ENCODE measurements around the gene CENPQ. TPM values are rescaled to one million over a fixed set of nuclear protein-coding genes. Genes with fewer than 3 reads are reported as not detected.

CENPQ gene
- total and polyA plus RNA-seq, 2 of the 13 experiments (the other 11 are each of a cell fraction or from before 2014, with no cell fraction given) = 9.1 to 20.1 TPM

DNA sequence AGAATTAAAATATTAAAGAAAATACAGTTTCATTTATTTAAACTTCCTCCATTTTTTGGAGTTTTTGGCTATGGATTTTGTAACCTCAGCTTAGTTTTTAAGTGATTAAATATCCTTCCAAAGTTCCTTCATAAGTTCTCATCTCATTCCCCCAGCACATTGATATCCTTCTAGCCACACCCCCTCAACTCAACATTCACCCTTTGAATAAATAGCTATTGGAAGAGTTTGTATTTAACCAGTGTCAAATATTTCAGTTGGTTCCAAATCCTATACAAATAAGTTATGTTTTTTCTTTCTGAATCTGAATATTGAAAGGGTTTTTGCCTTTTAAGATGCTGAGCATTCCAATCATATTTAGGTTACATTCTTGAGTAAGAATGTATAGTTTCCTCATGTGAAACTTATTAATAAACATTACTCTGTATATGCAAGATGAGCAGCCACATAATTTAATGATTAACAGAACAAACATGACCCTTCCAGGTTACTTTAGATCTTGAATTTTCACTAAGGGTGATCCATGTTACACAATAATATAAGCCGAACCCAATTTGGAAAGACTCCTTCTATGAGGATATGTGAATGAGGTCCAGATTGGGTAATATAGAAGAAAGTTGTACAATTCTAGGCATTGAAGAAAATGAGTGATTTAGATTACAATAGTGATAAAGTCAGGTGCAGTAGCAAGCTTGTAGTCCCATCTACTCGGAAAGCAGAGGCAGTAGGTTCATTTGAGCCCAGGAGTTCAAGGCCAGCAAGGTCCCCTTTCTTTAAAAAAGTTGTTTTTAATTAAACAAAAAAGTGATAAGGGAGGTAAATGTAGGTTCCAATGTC, 50.2 kb downstream of the CENPQ start (continued):
- TF ChIP-seq PREB (CRISPR knock-in tag; IDR thresholded peaks at IDR 0.05) (no peak), SNRNP70 (IDR thresholded peaks at IDR 0.05; ENCODE audit: low read depth, low read length) (no peak), RORA (CRISPR knock-in tag; IDR thresholded peaks at IDR 0.05) (no peak), KMT2B (CRISPR knock-in tag; IDR thresholded peaks at IDR 0.05) (no peak), NCOA2 (CRISPR knock-in tag; IDR thresholded peaks at IDR 0.05) (no peak; the same call in 1 of the 2 replicates), ZNF710 (CRISPR knock-in tag; IDR thresholded peaks at IDR 0.05; ENCODE audit: borderline replicate concordance) (0 out of 2 replicates have a peak, but pooled peaks have one; percentile 21), CREM (IDR thresholded peaks at IDR 0.05) (peak; percentile 39; the same call in 1 of the 2 replicates), CREM (CRISPR knock-in tag; IDR thresholded peaks at IDR 0.05) (no peak), KLF13 (CRISPR knock-in tag; IDR thresholded peaks at IDR 0.05) (no peak), SKI (IDR thresholded peaks at IDR 0.05; ENCODE audit: partially characterized antibody) (no peak), NR0B2 (CRISPR knock-in tag; IDR thresholded peaks at IDR 0.05) (no peak), ZNF12 (CRISPR knock-in tag; IDR thresholded peaks at IDR 0.05) (no peak), TCF12 (IDR thresholded peaks at IDR 0.05) (no peak), TCF12 (CRISPR knock-in tag; IDR thresholded peaks at IDR 0.05) (no peak), POGK (CRISPR knock-in tag; conservative IDR thresholded peaks at IDR 0.05) (no peak), ZSCAN20 (CRISPR knock-in tag; IDR thresholded peaks at IDR 0.05; ENCODE audit: borderline replicate concordance) (0 out of 2 replicates have a peak, but pooled peaks have one; percentile 30), FOXK2 (IDR thresholded peaks at IDR 0.05) (no peak), ATF5 (CRISPR knock-in tag; IDR thresholded peaks at IDR 0.05; ENCODE audit: low read depth) (no peak), ZFP36L1 (CRISPR knock-in tag; IDR thresholded peaks at IDR 0.05) (no peak)
- TF ChIP-seq, protein P1, sequence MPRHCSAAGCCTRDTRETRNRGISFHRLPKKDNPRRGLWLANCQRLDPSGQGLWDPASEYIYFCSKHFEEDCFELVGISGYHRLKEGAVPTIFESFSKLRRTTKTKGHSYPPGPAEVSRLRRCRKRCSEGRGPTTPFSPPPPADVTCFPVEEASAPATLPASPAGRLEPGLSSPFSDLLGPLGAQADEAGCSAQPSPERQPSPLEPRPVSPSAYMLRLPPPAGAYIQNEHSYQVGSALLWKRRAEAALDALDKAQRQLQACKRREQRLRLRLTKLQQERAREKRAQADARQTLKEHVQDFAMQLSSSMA (CRISPR knock-in tag; IDR thresholded peaks at IDR 0.05) = no peak
